D721Med (cell line): ENCODE measurements around the gene STARD13.

Source experiments
- DNase-seq: peaks from one replicate; pipeline ENCODE4 v3.0.0; 2011; ENCODE audit warnings: low spot score; ENCODE audit not compliant: insufficient read length
- FAIRE-seq: peaks from 2 replicates; lab custom pipeline; 2011; peaks lifted over from hg19 to GRCh38; lab: Jason Lieb, UNC
- CTCF ChIP-seq: IDR thresholded peaks from 2 replicates; pipeline ENCODE4 v1.5.1; 2012; ENCODE audit warnings: mild to moderate bottlenecking, control low read depth; ENCODE audit not compliant: insufficient read depth; ENCODE audit errors: missing control alignments

The STARD13 gene

GRCh38 chr13:33147832-33148231, 137.7 kb downstream of the STARD13 start:
- no peak for FAIRE-seq
- no peak for TF ChIP-seq CTCF
- DNase-seq: no peak

GRCh38 chr13:33146843-33147611, 138.5 kb downstream of the STARD13 start:
- DNase-seq: no peak
- no peak for TF ChIP-seq CTCF
- no peak for FAIRE-seq

DNA sequence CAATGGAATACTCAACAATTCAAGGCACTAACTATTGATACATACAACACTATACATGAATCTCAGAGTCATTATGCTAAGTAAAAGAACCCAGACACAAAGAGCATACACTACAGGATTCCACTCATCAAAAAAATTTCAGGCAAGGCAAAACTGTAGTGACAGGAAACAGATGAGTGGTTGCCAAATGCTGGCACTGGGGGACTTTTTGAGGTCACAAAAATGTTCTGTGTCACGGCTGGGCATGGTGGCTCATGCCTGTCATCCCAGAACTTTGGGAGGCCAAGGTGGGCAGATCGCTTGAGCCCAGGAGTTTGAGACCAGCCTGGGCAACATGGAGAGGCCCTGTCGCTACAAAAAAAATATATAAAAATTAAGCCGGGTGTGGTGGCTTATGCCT, 139.9 kb downstream of the STARD13 start:
- no peak for TF ChIP-seq CTCF
- FAIRE-seq (no peak), DNase-seq (no peak)

DNA sequence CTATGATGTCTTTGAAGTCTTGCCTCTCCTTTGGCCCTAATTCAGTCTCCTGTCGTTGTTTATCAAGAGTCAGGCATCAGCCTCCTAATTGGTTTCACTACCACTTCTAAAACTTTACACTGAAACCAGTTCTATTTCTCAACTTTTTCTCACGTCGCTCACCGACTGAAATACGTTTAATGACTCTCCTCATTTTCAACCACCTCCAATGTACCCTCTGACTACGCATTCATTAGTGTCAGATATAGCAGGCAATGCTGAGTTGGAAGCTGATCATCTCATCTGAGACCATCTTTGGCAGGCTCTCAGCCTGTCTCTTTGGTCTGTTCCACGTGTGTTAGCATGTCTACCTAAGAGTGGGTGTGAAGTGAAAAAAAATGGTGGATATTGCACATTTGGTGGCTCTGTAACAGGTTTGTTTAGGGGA, 141.2 kb downstream of the STARD13 start:
- DNase-seq (no peak), FAIRE-seq (no peak)
- no peak for TF ChIP-seq CTCF

- no peak for TF ChIP-seq CTCF
- FAIRE-seq: no peak
- no peak for DNase-seq
Observed at GRCh38 chr13:33139780-33140535, 145.6 kb downstream of the STARD13 start.

DNA sequence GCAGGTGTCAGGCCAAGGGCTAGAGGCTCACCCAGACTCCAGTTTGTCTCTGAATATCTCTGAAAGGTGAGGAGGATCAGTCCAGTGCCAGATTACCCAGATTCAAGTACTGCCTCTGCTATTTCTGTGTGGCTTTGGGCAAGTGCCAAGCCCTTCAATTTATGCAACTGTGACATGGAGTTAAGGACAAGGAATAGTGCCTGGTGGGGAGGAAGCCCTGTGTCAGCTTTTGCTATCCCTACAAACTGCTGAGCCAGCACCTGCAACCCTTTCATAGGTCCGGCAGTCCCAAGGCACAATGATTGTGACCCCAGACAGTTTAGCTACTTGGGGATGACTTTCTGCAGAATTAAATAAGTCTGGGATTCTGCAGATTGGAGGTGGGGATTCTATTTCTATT, 146.4 kb downstream of the STARD13 start:
- DNase-seq (no peak), FAIRE-seq (no peak)
- no peak for TF ChIP-seq CTCF

DNA sequence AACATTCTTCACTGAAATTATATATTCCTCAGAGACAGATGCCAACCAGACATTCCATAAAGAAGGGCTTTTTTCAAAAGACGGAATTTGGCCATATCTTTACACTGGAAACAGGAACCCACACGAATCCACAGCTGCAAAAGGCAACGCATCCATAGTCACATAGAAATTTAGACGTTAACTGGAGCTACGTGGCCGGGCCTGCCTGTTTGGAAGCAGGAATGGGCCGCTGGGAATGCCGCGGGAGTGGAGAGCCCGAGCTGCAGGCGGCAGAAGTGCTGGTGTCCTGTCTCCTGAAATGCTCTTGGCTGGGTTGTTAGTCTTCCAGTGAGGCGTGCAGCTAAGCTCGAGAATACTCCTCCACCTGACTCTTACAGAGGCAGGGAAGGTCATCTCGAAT, 147.1 kb downstream of the STARD13 start:
- FAIRE-seq: no peak
- no peak for DNase-seq
- TF ChIP-seq CTCF: no peak
